NT2/D1 (cell line): ENCODE data around the gene WTAP.
A peak's percentile ranks its signal among the peaks of the same experiment; 100 is the strongest.

Experiments used
- DNase-seq: peaks from one replicate; pipeline ENCODE4 v3.0.0-alpha.2; 2011; ENCODE audit warnings: low read depth, low spot score
- H3K27me3 ChIP-seq: 2 replicates; pipeline ENCODE4 v1.6.0; 2011; ENCODE audit warnings: mild to moderate bottlenecking; ENCODE audit not compliant: insufficient read length, insufficient read depth
- H3K36me3 ChIP-seq: 2 replicates; pipeline ENCODE4 v1.6.1; 2011; ENCODE audit warnings: mild to moderate bottlenecking, low read length, mixed read lengths; ENCODE audit not compliant: insufficient read depth, insufficient read length
- H3K4me1 ChIP-seq: 2 replicates; pipeline ENCODE4 v1.5.1; 2011; ENCODE audit not compliant: insufficient read depth, insufficient read length
- H3K4me3 ChIP-seq: 2 replicates; pipeline ENCODE4 v1.5.1; 2011; ENCODE audit warnings: low read depth; ENCODE audit not compliant: insufficient read length
- H3K9ac ChIP-seq: 2 replicates; pipeline ENCODE4 v1.6.0; 2011; ENCODE audit warnings: low read depth; ENCODE audit not compliant: insufficient read length
- H3K9me3 ChIP-seq: 2 replicates; pipeline ENCODE4 v1.5.1; 2011; ENCODE audit warnings: mild to moderate bottlenecking, low read length; ENCODE audit not compliant: insufficient read depth
- SUZ12 ChIP-seq: IDR thresholded peaks from 2 replicates; pipeline ENCODE4 v1.6.1; 2011; ENCODE audit not compliant: insufficient read length, insufficient read depth; ENCODE audit errors: extremely low read depth
- YY1 ChIP-seq: IDR thresholded peaks from 2 replicates; pipeline ENCODE4 v1.6.1; 2011; ENCODE audit not compliant: insufficient read length, insufficient read depth
- ZNF274 ChIP-seq: IDR thresholded peaks from 2 replicates; pipeline ENCODE4 v1.6.1; 2011; ENCODE audit warnings: mild to moderate bottlenecking, low read depth, low read length

WTAP gene

DNA sequence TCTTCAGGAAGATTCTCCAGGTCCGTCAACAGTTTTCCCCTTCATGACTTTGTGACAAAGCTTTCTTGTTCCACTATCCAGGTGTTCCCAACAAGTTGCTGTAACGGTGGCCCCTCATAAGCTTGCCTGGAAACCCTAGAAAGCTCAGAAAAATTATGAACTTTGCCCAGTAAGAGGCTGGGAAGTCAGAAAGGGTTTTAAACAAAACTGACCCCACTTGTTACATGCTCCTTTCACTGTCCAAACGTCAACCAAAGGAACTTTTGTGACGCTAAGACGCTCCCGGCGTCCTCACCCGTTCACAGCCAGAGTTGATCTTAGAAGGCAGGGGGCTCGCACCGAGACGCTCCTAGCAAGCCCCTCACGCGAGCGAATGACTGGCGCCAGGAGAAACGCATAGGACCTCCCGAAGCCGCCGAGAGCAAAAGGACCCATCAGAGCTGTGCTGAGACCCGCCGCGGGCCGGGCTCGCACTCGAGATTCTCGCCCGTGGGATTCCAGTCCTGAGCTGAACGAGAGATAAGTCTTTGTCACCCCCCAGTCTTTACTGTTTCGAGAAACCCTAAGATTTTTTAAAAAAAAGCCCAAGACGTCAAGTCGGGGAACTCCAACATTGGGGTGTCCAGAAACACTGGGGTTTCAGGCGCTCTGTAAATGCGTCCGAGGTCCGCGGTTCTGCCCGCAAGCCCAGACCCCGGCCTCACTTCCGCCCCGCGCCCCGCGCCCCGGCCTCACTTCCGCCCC, 34.0 kb downstream of the WTAP start:
- H3K4me1 ChIP-seq, result no peaks in the 10 kb centered on the region

DNA sequence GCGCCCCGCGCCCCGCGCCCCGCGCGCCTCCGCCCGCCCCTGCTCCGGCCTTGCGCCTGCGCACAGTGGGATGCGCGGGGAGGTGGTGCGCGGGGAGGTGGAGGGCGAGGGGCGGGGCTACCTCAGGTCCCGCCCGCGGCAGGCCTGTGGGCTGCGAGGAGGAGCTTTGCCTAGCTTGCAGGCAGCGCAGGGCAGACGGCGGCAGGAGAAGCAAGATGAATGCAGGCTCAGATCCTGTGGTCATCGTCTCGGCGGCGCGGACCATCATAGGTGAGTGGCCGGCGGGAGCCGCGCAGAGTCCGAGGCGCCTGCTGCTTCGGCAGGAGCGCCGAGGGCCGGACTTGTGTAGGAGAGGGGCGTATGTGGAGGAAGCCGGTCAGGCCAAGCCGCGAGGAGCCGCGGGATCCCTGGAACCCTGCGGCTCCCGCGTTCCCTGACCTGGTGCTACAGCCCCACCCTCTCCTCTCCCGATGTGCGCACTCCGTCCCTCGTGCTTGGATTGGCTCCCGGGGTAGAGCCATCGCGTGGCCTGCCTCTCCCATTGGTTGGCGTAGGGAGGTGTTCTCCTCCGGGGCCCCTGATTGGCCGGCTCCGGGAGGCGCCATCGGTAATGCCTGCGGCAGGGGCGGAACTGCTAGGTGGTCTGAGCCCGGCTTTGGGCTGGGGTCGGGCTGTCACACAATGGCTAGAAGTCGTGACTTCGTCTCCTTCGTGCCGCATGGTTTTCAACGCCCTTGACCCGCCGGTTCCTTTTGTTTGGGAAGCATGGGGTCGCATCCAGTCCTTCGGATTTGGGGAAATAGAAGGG, 34.8 kb downstream of the WTAP start, which contains the start of gene ACAT2:
ACAT2 (plus strand) TSS at position 173 of the 808 bp plus-strand sequence; CDS start at position 216, 43 bp downstream.
- no peaks in the 10 kb centered on the region for H3K9me3 ChIP-seq
- no peaks in the 10 kb centered on the region for H3K4me1 ChIP-seq
- peak within 1 kb of the TSS; percentile 89 for H3K4me3 ChIP-seq
- H3K36me3 ChIP-seq, result peaks cover 43% of the 10 kb centered on the region
- H3K27me3 ChIP-seq, result no peaks in the 10 kb centered on the region
- H3K9ac ChIP-seq, result peak within 1 kb of the TSS; percentile 96
- peak; percentile 82 for DNase-seq
- TF ChIP-seq SUZ12, result no peak

More for the DNA sequence above, 34.0 kb downstream of the WTAP start:
- Histone ChIP-seq H3K9me3 (no peaks in the 10 kb centered on the region), H3K36me3 (peaks cover 45% of the 10 kb centered on the region), H3K9ac (peak overlapping the region; percentile 87), H3K27me3 (no peaks in the 10 kb centered on the region), H3K4me3 (peak overlapping the region; percentile 70)
- TF ChIP-seq SUZ12, result no peak
- no peak for TF ChIP-seq ZNF274
- TF ChIP-seq YY1, result no peak
- no peak for DNase-seq

- peaks cover 48% of the 10 kb centered on the region for H3K36me3 ChIP-seq
- no peak for TF ChIP-seq ZNF274
- no peak for TF ChIP-seq SUZ12
- no peak for TF ChIP-seq YY1
- no peaks in the 10 kb centered on the region for H3K27me3 ChIP-seq
- H3K9ac ChIP-seq, result peak overlapping the region; percentile 84
- H3K4me3 ChIP-seq, result peak overlapping the region; percentile 89
- no peaks in the 10 kb centered on the region for H3K4me1 ChIP-seq
- DNase-seq, result no peak
- H3K9me3 ChIP-seq, result no peaks in the 10 kb centered on the region
These were observed 35.5 kb downstream of the WTAP start for GRCh38 chr6:159762681-159763293.

DNA sequence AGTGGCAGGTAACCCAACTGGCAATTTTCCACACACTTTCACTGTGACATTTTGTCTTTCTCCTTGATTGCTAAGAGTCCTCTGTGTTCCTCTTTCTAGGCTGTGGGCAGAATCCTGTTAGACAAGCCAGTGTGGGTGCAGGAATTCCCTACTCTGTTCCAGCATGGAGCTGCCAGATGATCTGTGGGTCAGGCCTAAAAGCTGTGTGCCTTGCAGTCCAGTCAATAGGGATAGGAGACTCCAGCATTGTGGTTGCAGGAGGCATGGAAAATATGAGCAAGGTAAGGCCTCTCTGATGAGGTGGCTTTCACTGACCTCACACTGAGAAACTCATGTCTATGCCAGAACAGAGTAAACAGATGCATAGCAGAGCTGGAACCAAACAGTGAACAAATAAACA, 39.6 kb downstream of the WTAP start:
- Histone ChIP-seq H3K27me3 (no peaks in the 10 kb centered on the region), H3K9me3 (peaks cover 3% of the 10 kb centered on the region; the same call in 1 of the 2 replicates), H3K4me1 (no peaks in the 10 kb centered on the region), H3K4me3 (no peak overlapping the region), H3K36me3 (peaks cover 79% of the 10 kb centered on the region), H3K9ac (no peak overlapping the region)
- TF ChIP-seq YY1 (no peak), ZNF274 (no peak), SUZ12 (no peak)
- DNase-seq, result no peak

GRCh38 chr6:159769470-159769869, 42.2 kb downstream of the WTAP start:
- H3K9me3 ChIP-seq, result peaks cover 7% of the 10 kb centered on the region; the same call in 1 of the 2 replicates
- DNase-seq, result no peak
- H3K4me3 ChIP-seq, result no peak overlapping the region
- peaks cover 81% of the 10 kb centered on the region for H3K36me3 ChIP-seq
- no peaks in the 10 kb centered on the region for H3K27me3 ChIP-seq
- TF ChIP-seq YY1, result no peak
- no peak for TF ChIP-seq SUZ12
- TF ChIP-seq ZNF274, result no peak
- no peak overlapping the region for H3K9ac ChIP-seq
- H3K4me1 ChIP-seq, result no peaks in the 10 kb centered on the region

GRCh38 chr6:159772196-159772595, 44.9 kb downstream of the WTAP start:
- Histone ChIP-seq H3K36me3 (peaks cover 82% of the 10 kb centered on the region), H3K27me3 (no peaks in the 10 kb centered on the region), H3K4me1 (no peaks in the 10 kb centered on the region), H3K4me3 (no peak overlapping the region), H3K9me3 (peaks cover 7% of the 10 kb centered on the region; the same call in 1 of the 2 replicates), H3K9ac (no peak overlapping the region)
- TF ChIP-seq ZNF274, result no peak
- no peak for TF ChIP-seq SUZ12
- no peak for DNase-seq
